LoVo (cell line): ENCODE data around the gene KAZN.

ENCODE experiments used
- DNase-seq: peaks from one replicate; pipeline ENCODE4 v3.0.0-alpha.2; 2016; ENCODE audit warnings: low spot score

KAZN gene

GRCh38 chr1:14774225-14774624, 175.7 kb downstream of the KAZN start:
- DNase-seq: no peak

- no peak for DNase-seq
Measured at GRCh38 chr1:14774988-14775387, 176.5 kb downstream of the KAZN start.

GRCh38 chr1:14775434-14775833, 176.9 kb downstream of the KAZN start:
- no peak for DNase-seq

GRCh38 chr1:14777516-14778506, 179.3 kb downstream of the KAZN start:
- no peak for DNase-seq

GRCh38 chr1:14778541-14778897, 180.0 kb downstream of the KAZN start:
- DNase-seq: no peak

GRCh38 chr1:14778898-14779865, 180.7 kb downstream of the KAZN start:
- DNase-seq: no peak

- no peak for DNase-seq
Measured at GRCh38 chr1:14780271-14780670, 181.8 kb downstream of the KAZN start.

- no peak for DNase-seq
Measured at GRCh38 chr1:14781811-14782210, 183.3 kb downstream of the KAZN start.

- DNase-seq: no peak
Measured at GRCh38 chr1:14782741-14783591, 184.5 kb downstream of the KAZN start.

GRCh38 chr1:14783592-14783886, 185.1 kb downstream of the KAZN start:
- DNase-seq: no peak

GRCh38 chr1:14784790-14785773, 186.6 kb downstream of the KAZN start:
- DNase-seq: no peak

GRCh38 chr1:14786109-14786675, 187.7 kb downstream of the KAZN start:
- DNase-seq: no peak

- DNase-seq: no peak
Measured at GRCh38 chr1:14786681-14787080, 188.2 kb downstream of the KAZN start.

- no peak for DNase-seq
Measured at GRCh38 chr1:14787604-14788003, 189.1 kb downstream of the KAZN start.

GRCh38 chr1:14788080-14788479, 189.6 kb downstream of the KAZN start:
- no peak for DNase-seq

GRCh38 chr1:14790982-14791381, 192.5 kb downstream of the KAZN start:
- no peak for DNase-seq

GRCh38 chr1:14791654-14792053, 193.2 kb downstream of the KAZN start:
- no peak for DNase-seq

- no peak for DNase-seq
Measured at GRCh38 chr1:14794136-14794768, 195.8 kb downstream of the KAZN start.

GRCh38 chr1:14794906-14795305, 196.4 kb downstream of the KAZN start:
- DNase-seq: no peak

GRCh38 chr1:14795589-14795988, 197.1 kb downstream of the KAZN start:
- no peak for DNase-seq
